Fibroblast of lung (primary cell): Measurements from ENCODE around the gene BTG1. TPM values are rescaled to one million over a fixed set of nuclear protein-coding genes. Genes with fewer than 3 reads are reported as not detected.

Experiments used
- DNase-seq, 2 donors: peaks; one replicate each; pipeline versions ENCODE4 v3.0.0 to v3.0.0-alpha.2; 2010; ENCODE audit warnings: low read depth in 2 of 2
- H2AFZ ChIP-seq: 2 replicates; pipeline ENCODE4 v1.5.1; 2012; ENCODE audit warnings: low read length, control low read depth, inconsistent platforms
- H3K27ac ChIP-seq: 2 replicates; pipeline ENCODE4 v1.5.1; 2011; ENCODE audit warnings: low read length, control low read depth; ENCODE audit not compliant: insufficient read depth
- H3K27me3 ChIP-seq: 2 replicates; pipeline ENCODE4 v1.5.1; 2011; ENCODE audit warnings: mild to moderate bottlenecking, low read length; ENCODE audit not compliant: control insufficient read depth, insufficient read depth
- H3K36me3 ChIP-seq: 2 replicates; pipeline ENCODE4 v1.5.1; 2011; ENCODE audit warnings: low read length; ENCODE audit not compliant: control insufficient read depth, insufficient read depth
- H3K4me1 ChIP-seq: 2 replicates; pipeline ENCODE4 v1.5.1; 2011; ENCODE audit warnings: low read length; ENCODE audit not compliant: control insufficient read depth, insufficient read depth; ENCODE audit errors: extremely low read depth
- H3K4me2 ChIP-seq: 2 replicates; pipeline ENCODE4 v1.5.1; 2011; ENCODE audit warnings: low read length, control low read depth; ENCODE audit not compliant: insufficient read depth; ENCODE audit errors: extremely low read depth
- H3K4me3 ChIP-seq, 4 experiments: fragments of 200-600 bp in 1 of 4; sonication (generic) in 1 of 4; replicated peaks in 1 of 4; 2 replicates each; pipeline ENCODE4 v1.5.1; 2011 to 2016; ENCODE audit warnings: low read length in 4 of 4, low read depth in 3 of 4, mild to moderate bottlenecking in 3 of 4, control low read depth in 2 of 4, inconsistent platforms in 1 of 4, mixed read lengths in 1 of 4; ENCODE audit not compliant: insufficient read depth in 1 of 4; ENCODE audit errors: control extremely low read depth in 1 of 4
- H3K79me2 ChIP-seq: 2 replicates; pipeline ENCODE4 v1.5.1; 2012; ENCODE audit warnings: mild to moderate bottlenecking, low read length, inconsistent platforms; ENCODE audit not compliant: control insufficient read depth, insufficient read depth
- H3K9ac ChIP-seq: 2 replicates; pipeline ENCODE4 v1.5.1; 2011; ENCODE audit warnings: mild to moderate bottlenecking, low read length, control low read depth; ENCODE audit not compliant: insufficient read depth
- H3K9me3 ChIP-seq: 2 replicates; pipeline ENCODE4 v1.5.1; 2012; ENCODE audit warnings: low read depth, low read length; ENCODE audit not compliant: control insufficient read depth, insufficient read depth
- H4K20me1 ChIP-seq: 2 replicates; pipeline ENCODE4 v1.5.1; 2011; ENCODE audit warnings: low read length; ENCODE audit not compliant: control insufficient read depth, insufficient read depth; ENCODE audit errors: extremely low read depth
- CTCF ChIP-seq, 2 donors: IDR thresholded peaks in 1 of 2; conservative IDR thresholded peaks in 1 of 2; 1 replicate in 1 of 2; 2 replicates in 1 of 2; pipeline ENCODE4 v1.5.1; 2011 to 2012; ENCODE audit warnings: low read length in 2 of 2, control low read depth in 1 of 2, inconsistent platforms in 1 of 2, low read depth in 1 of 2, mild to moderate bottlenecking in 1 of 2
- EZH2 ChIP-seq: IDR thresholded peaks from 2 replicates; pipeline ENCODE4 v1.5.1; 2012; ENCODE audit warnings: low read length, control low read depth, mild to moderate bottlenecking; ENCODE audit errors: missing control alignments
- polyA plus RNA-seq, 2 donors: library from polyadenylated mRNA; depleted of rRNA in 1 of 2; stranded (reverse) in 1 of 2; unstranded in 1 of 2; fragments of >200 nt; gene quantifications; 2 replicates each; pipeline ENCODE4 v1.2.1, GENCODE V29; 2011 to 2012; ENCODE audit warnings: missing spikeins in 1 of 2
- total RNA-seq: library from RNA; depleted of rRNA; stranded (reverse); fragments of >200 nt; gene quantifications from 2 replicates; pipeline ENCODE4 v1.2.1, GENCODE V29; 2014

BTG1 gene
- total and polyA plus RNA-seq, 2 donors (not counting 1 experiment from before 2014, with no cell fraction given) = 18.2 to 23.1 TPM

GRCh38 chr12:92128612-92129011, 17.0 kb downstream of the BTG1 start:
- H3K4me3 ChIP-seq = no peak overlapping the region
- no peak for DNase-seq
- no peak overlapping the region for H2AFZ ChIP-seq
- H3K27ac ChIP-seq = no peak overlapping the region
- peaks cover 10% of the 10 kb centered on the region for H3K4me1 ChIP-seq
- no peaks in the 10 kb centered on the region for H3K9me3 ChIP-seq
- peaks cover 35% of the 10 kb centered on the region for H3K79me2 ChIP-seq
- no peaks in the 10 kb centered on the region for H3K27me3 ChIP-seq
- H3K4me2 ChIP-seq = no peak overlapping the region
- no peaks in the 10 kb centered on the region for H3K36me3 ChIP-seq
- TF ChIP-seq EZH2 (no peak), CTCF (conservative IDR thresholded peaks at IDR 0.05 in 1 of 2, IDR thresholded peaks at IDR 0.05 in 1 of 2; ENCODE audit: low read depth in 1 of 2, low read length in 2 of 2) (no peak)
- no peaks in the 10 kb centered on the region for H4K20me1 ChIP-seq
- H3K9ac ChIP-seq = no peak overlapping the region

GRCh38 chr12:92124689-92125029, 21.0 kb downstream of the BTG1 start:
- no peak overlapping the region for H3K4me3 ChIP-seq
- H2AFZ ChIP-seq = no peak overlapping the region
- H3K4me2 ChIP-seq = no peak overlapping the region
- H3K36me3 ChIP-seq = no peaks in the 10 kb centered on the region
- no peak for DNase-seq
- no peaks in the 10 kb centered on the region for H4K20me1 ChIP-seq
- H3K27me3 ChIP-seq = no peaks in the 10 kb centered on the region
- no peaks in the 10 kb centered on the region for H3K9me3 ChIP-seq
- H3K4me1 ChIP-seq = no peaks in the 10 kb centered on the region
- TF ChIP-seq EZH2 (no peak), CTCF (conservative IDR thresholded peaks at IDR 0.05 in 1 of 2, IDR thresholded peaks at IDR 0.05 in 1 of 2; ENCODE audit: low read depth in 1 of 2, low read length in 2 of 2) (no peak)
- no peak overlapping the region for H3K9ac ChIP-seq
- no peak overlapping the region for H3K27ac ChIP-seq
- peaks cover 4% of the 10 kb centered on the region for H3K79me2 ChIP-seq

GRCh38 chr12:92123780-92124688, 21.6 kb downstream of the BTG1 start:
- DNase-seq = peak in 1 of 2 donors; percentile 51
- Histone ChIP-seq H3K27ac (no peak overlapping the region), H3K27me3 (no peaks in the 10 kb centered on the region), H3K36me3 (no peaks in the 10 kb centered on the region), H3K79me2 (peaks cover 2% of the 10 kb centered on the region), H4K20me1 (no peaks in the 10 kb centered on the region), H3K4me2 (no peak overlapping the region), H3K4me3 (no peak overlapping the region), H3K9ac (no peak overlapping the region), H3K9me3 (no peaks in the 10 kb centered on the region), H3K4me1 (no peaks in the 10 kb centered on the region), H2AFZ (no peak overlapping the region)
- TF ChIP-seq EZH2 (no peak), CTCF (conservative IDR thresholded peaks at IDR 0.05 in 1 of 2, IDR thresholded peaks at IDR 0.05 in 1 of 2; ENCODE audit: low read depth in 1 of 2, low read length in 2 of 2) (no peak)
